C4-2B (cell line): ENCODE measurements around the gene EEF1A2.

Experiments used
- ZFX ChIP-seq: fragments of 450-650 bp; IDR thresholded peaks from 2 replicates; pipeline ENCODE4 v1.6.1; 2017
- TF ChIP-seq, protein P1 (sequence below): fragments of 450-650 bp; conservative IDR thresholded peaks from 2 replicates; pipeline ENCODE4 v1.5.1; 2017; ENCODE audit warnings: mild to moderate bottlenecking

DNA sequence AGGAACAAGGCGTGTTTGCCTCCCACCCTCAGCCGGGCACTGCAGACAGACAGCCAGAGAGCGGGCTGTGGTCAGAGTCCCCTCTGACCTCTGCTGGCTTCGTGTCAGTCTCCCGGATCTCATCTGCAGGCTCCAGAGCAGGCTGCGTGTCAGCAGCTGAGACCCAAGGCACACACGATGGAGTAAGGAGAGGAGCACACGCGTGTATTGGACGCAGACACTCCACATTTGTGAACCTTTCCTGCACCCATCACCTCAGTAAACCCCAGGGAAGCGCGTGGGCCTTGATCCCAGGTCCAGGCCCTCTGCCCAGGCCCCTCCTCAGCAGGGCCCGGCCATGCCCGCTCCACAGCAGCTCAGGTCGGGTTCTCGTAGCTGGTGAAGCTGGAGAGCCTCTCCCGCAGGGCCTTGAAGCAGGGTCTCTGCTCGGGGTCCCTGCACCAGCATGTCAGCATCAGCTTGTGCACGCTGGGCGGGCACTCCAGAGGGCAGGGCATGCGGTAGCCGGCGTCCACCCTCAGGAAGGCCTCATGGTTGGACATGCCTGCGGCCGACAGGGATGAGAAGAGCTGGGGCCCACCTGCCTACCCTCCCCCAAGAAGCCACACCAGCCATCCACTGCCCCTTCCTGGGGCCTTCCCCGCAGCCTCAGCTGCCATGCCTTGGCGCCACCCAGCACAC is 30.4 kb upstream of the EEF1A2 start:
- TF ChIP-seq, protein P1, sequence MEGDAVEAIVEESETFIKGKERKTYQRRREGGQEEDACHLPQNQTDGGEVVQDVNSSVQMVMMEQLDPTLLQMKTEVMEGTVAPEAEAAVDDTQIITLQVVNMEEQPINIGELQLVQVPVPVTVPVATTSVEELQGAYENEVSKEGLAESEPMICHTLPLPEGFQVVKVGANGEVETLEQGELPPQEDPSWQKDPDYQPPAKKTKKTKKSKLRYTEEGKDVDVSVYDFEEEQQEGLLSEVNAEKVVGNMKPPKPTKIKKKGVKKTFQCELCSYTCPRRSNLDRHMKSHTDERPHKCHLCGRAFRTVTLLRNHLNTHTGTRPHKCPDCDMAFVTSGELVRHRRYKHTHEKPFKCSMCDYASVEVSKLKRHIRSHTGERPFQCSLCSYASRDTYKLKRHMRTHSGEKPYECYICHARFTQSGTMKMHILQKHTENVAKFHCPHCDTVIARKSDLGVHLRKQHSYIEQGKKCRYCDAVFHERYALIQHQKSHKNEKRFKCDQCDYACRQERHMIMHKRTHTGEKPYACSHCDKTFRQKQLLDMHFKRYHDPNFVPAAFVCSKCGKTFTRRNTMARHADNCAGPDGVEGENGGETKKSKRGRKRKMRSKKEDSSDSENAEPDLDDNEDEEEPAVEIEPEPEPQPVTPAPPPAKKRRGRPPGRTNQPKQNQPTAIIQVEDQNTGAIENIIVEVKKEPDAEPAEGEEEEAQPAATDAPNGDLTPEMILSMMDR = no peak
- no peak for TF ChIP-seq ZFX
